Parathyroid adenoma (tissue), 2 donors: ENCODE measurements around the gene METTL23.

Experiments
- H2AFZ ChIP-seq: fragments of 300-600 bp; sonication (generic); one replicate; pipeline ENCODE4 v1.7.0; 2017; ENCODE audit warnings: antibody characterized with exemption, mild to moderate bottlenecking
- H3K27ac ChIP-seq: fragments of 300-600 bp; sonication (generic); one replicate; pipeline ENCODE4 v1.7.0; 2017
- H3K27me3 ChIP-seq: fragments of 300-600 bp; sonication (generic); one replicate; pipeline ENCODE4 v1.7.0; 2017; ENCODE audit warnings: low read length; ENCODE audit not compliant: control insufficient read depth, insufficient read depth
- H3K36me3 ChIP-seq: fragments of 300-600 bp; sonication (generic); one replicate; pipeline ENCODE4 v1.7.0; 2017; ENCODE audit warnings: low read length; ENCODE audit not compliant: control insufficient read depth, insufficient read depth
- H3K4me1 ChIP-seq: fragments of 300-600 bp; sonication (generic); one replicate; pipeline ENCODE4 v1.7.0; 2017; ENCODE audit warnings: control low read depth
- H3K4me2 ChIP-seq: fragments of 300-600 bp; sonication (generic); one replicate; pipeline ENCODE4 v1.7.0; 2017; ENCODE audit warnings: low read length
- H3K4me3 ChIP-seq: fragments of 300-600 bp; sonication (generic); one replicate; pipeline ENCODE4 v1.7.0; 2017; ENCODE audit warnings: low read depth, low read length
- H3K79me2 ChIP-seq: fragments of 300-600 bp; sonication (generic); one replicate; pipeline ENCODE4 v1.7.0; 2017; ENCODE audit warnings: control low read depth
- H3K9ac ChIP-seq: fragments of 300-600 bp; sonication (generic); one replicate; pipeline ENCODE4 v1.7.0; 2017; ENCODE audit warnings: mild to moderate bottlenecking
- H3K9me3 ChIP-seq: fragments of 300-600 bp; sonication (generic); one replicate; pipeline ENCODE4 v1.7.0; 2017; ENCODE audit warnings: low read length; ENCODE audit not compliant: control insufficient read depth
- CTCF ChIP-seq: fragments of 300-600 bp; sonication (generic); IDR thresholded peaks from one replicate; pipeline ENCODE4 v1.7.0; 2017; ENCODE audit warnings: antibody characterized with exemption, mild to moderate bottlenecking
- donor health status: primary hyperparathyroidism.

METTL23 gene

GRCh38 chr17:76700270-76700616 lies 26.4 kb upstream of the METTL23 start:
- no peaks in the 10 kb centered on the region for H3K36me3 ChIP-seq
- H3K4me1 ChIP-seq = peaks cover 58% of the 10 kb centered on the region
- peaks cover 13% of the 10 kb centered on the region for H3K79me2 ChIP-seq
- H3K9ac ChIP-seq = no peak overlapping the region
- peak overlapping the region; percentile 87 for H3K27ac ChIP-seq
- H2AFZ ChIP-seq = peak overlapping the region; percentile 62
- no peak for TF ChIP-seq CTCF
- no peaks in the 10 kb centered on the region for H3K27me3 ChIP-seq
- H3K4me3 ChIP-seq = peak overlapping the region; percentile 13
- no peaks in the 10 kb centered on the region for H3K9me3 ChIP-seq
- H3K4me2 ChIP-seq = peak overlapping the region; percentile 68

GRCh38 chr17:76700617-76701470 lies 25.8 kb upstream of the METTL23 start:
- H3K4me1 ChIP-seq = peaks cover 53% of the 10 kb centered on the region

GRCh38 chr17:76701471-76701967 lies 25.1 kb upstream of the METTL23 start:
- H3K9me3 ChIP-seq = no peaks in the 10 kb centered on the region
- H3K4me2 ChIP-seq = peak overlapping the region; percentile 68
- peaks cover 49% of the 10 kb centered on the region for H3K4me1 ChIP-seq
- H3K4me3 ChIP-seq = peak overlapping the region; percentile 15
- H3K27ac ChIP-seq = peak overlapping the region; percentile 87
- no peaks in the 10 kb centered on the region for H3K36me3 ChIP-seq
- H3K27me3 ChIP-seq = no peaks in the 10 kb centered on the region
- H3K9ac ChIP-seq = no peak overlapping the region
- H2AFZ ChIP-seq = peak overlapping the region; percentile 62
- peaks cover 14% of the 10 kb centered on the region for H3K79me2 ChIP-seq
- no peak for TF ChIP-seq CTCF

More at GRCh38 chr17:76700617-76701470, 25.8 kb upstream of the METTL23 start:
- H2AFZ ChIP-seq = peak overlapping the region; percentile 62
- no peaks in the 10 kb centered on the region for H3K9me3 ChIP-seq
- peak overlapping the region; percentile 15 for H3K4me3 ChIP-seq
- peak overlapping the region; percentile 68 for H3K4me2 ChIP-seq
- TF ChIP-seq CTCF = no peak
- H3K79me2 ChIP-seq = peaks cover 11% of the 10 kb centered on the region
- no peaks in the 10 kb centered on the region for H3K36me3 ChIP-seq
- H3K27me3 ChIP-seq = no peaks in the 10 kb centered on the region
- no peak overlapping the region for H3K9ac ChIP-seq
- H3K27ac ChIP-seq = peak overlapping the region; percentile 87

- Histone ChIP-seq H3K27ac (peak overlapping the region; percentile 87), H3K27me3 (no peaks in the 10 kb centered on the region), H3K79me2 (peaks cover 15% of the 10 kb centered on the region), H3K9me3 (no peaks in the 10 kb centered on the region), H3K4me1 (peaks cover 44% of the 10 kb centered on the region), H3K4me3 (no peak overlapping the region), H3K36me3 (no peaks in the 10 kb centered on the region), H3K9ac (no peak overlapping the region), H3K4me2 (peak overlapping the region; percentile 68), H2AFZ (no peak overlapping the region)
- no peak for TF ChIP-seq CTCF
These were observed 24.6 kb upstream of the METTL23 start for GRCh38 chr17:76702076-76702475.
